GM18868 (cell line): ENCODE measurements around the gene BEGAIN.

ENCODE experiments used
- ATAC-seq: cut with Tn5 transposase; IDR thresholded peaks from one replicate; pipeline ENCODE4 v1.9.1; 2021; ENCODE audit warnings: mild to moderate bottlenecking, moderate library complexity; ENCODE audit not compliant: unreplicated experiment

BEGAIN gene

GRCh38 chr14:100539766-100540140 lies 47.5 kb downstream of the BEGAIN start:
- no peak for ATAC-seq

DNA sequence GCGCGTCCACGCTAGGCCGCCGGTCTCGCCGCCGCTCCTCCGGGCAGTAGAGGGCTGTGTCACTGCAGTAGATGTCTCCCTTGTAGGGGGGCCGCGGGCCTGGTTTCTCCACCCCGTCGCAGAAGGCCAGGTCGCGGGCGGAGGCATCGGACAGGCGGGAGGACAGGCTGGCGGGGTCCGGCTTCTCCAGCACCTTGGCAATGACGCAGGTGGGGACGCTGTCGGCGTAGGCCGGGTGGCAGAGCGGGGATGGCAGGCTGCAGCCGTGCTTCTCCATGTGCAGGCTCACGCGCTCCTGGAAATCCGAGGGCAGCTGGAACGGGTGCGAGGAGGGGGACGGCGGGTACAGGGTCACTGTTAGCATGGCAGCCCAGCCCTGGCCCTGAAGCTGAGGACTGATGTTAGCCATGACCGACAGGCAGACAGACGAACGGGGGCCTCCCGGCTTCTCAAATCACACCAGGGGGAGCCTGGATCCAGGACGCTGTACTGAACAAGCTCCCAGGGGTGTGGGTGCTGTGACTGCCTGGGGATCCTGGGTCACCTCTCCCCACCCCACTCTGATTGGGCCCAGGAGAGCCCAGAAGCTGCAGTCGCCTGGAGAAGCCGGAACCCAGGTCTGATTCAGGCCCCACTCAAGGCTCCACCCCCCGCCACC lies 48.1 kb downstream of the BEGAIN start:
- no peak for ATAC-seq

- no peak for ATAC-seq
Observed at GRCh38 chr14:100538351-100539002, 48.7 kb downstream of the BEGAIN start.

GRCh38 chr14:100537446-100538350 lies 49.5 kb downstream of the BEGAIN start:
- no peak for ATAC-seq

DNA sequence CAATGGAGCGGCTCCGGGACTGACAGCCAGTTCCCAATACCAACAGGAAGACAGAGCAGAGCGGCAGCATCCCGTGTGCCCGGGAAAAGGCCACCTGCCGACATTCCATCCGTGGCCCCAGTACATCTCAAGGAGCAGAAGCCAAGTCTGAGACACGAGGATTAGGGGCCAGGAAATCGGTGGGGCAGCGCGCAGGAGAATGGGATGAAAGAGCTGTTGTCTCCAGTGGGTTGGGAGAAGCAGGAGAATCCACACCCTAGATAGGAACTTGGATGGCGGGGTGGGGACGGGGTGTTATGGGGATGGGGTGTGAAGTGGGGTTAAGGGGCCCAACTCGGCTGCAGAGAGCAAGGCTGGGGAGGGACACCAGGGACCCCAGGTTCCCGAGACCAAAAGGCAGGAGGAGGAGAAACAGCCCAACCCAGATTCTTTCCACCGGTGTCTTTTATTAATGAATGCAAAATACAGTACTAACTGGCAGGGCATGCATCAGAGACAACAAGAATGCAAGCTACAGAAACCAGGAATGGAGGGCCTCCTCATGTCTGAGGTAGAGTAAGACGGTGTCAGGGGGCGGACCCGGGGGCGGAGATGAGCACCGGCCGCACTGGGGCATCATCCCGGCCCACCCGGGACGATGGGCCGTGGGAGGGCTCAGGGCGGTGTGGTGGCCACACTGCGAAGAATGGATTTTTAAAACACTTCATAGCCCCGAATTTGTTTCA lies 50.3 kb downstream of the BEGAIN start:
- no peak for ATAC-seq

DNA sequence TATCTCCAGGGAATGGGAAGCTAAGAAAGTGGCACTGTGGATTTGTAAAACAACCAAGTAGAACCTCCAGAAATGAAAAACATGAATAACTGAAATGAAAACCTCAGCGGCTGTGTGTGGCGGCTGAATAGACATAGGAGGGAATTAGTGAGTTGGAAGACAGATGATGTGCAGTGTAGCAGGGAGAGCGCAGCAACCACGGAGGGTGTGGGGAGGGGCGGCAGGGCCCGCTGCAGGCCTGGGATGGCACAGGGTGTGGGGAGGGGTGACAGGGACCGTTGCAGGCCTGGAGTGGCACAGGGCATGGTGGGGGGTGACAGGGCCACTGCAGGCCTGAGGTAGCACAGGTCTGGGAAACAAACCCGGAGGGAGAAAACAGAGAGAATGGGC lies 51.1 kb downstream of the BEGAIN start:
- ATAC-seq: no peak

GRCh38 chr14:100535287-100536120 lies 51.7 kb downstream of the BEGAIN start:
- ATAC-seq: no peak

GRCh38 chr14:100534528-100535286 lies 52.5 kb downstream of the BEGAIN start:
- no peak for ATAC-seq

- ATAC-seq: no peak
Observed at GRCh38 chr14:100533656-100534485, 53.3 kb downstream of the BEGAIN start.

DNA sequence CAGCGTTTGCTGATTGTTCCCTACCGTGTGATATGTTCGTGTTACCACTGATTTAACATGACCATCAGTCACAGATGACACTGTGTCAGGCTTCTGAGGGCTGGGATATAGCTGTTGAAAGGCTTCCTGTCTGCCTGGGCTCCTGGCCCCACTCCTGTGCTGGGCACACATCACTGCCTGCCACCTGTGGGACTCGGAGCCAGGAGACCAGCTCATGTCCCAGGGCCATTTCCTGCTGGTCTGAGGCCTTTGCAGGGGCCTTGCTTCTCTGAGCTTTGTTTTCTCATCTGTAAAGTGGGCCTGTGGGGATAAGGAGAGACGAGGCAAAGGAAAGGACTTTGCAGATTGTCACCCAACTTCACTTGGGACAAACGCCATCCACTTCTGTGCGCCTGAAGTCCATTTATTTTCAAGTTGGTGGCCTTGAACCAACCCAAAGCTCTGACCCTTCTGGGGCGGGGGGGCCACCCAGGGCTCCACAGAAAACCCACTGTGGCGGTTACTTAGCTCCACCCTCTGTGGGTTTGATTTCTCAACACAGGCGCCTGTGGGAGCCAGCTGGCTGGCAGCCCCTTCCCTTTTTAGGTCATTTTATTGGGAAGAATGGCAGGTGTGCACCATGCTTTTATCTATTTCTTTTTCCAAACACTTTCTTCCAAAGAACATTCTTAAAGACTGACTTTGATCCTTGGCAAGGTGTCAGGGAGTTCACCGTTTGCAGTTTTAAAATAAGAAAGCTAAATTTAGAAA lies 54.1 kb downstream of the BEGAIN start:
- ATAC-seq: no peak

- ATAC-seq: no peak
Observed at GRCh38 chr14:100532154-100532861, 54.9 kb downstream of the BEGAIN start.

- ATAC-seq: no peak
Observed at GRCh38 chr14:100531152-100532121, 55.8 kb downstream of the BEGAIN start.

DNA sequence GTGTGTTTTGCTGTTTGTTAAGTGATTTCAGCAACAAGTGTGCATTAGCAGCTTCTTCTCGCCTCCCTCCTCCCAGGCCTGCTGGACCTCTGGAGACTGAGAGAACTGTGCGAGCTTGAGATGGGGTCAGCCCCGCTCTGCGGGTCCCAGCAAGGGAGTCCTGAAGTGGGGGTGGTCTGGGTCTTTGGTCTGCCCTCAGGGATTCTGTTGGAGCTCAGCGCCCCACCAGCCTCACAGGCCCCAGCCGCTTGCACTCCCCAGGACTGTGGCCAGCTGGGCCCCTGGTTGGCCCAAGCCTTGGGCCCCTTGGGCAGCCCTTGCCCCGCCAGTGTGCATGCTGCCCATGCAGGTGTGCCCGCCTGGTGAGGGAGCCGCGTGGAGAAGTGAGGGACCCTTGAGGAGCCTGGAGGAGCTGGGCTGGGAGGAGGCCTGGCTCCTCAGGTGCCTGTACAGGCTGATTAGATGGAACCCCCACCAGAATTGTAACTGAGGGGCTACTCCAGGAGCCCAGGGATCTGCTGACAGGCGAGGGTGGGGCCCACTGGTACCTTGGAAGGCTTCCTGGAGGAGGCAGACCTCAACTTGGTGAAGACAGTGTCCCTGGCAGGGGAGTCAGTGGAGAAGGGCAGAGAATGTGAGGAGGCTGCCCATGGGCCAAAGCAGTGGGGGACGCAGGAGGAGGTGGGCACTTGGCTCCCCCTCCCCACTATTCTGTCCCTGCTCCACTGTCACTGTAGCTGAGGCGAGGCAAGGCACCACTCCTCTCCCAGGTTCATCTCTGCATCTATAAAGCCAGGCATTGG lies 56.7 kb downstream of the BEGAIN start:
- ATAC-seq: no peak

DNA sequence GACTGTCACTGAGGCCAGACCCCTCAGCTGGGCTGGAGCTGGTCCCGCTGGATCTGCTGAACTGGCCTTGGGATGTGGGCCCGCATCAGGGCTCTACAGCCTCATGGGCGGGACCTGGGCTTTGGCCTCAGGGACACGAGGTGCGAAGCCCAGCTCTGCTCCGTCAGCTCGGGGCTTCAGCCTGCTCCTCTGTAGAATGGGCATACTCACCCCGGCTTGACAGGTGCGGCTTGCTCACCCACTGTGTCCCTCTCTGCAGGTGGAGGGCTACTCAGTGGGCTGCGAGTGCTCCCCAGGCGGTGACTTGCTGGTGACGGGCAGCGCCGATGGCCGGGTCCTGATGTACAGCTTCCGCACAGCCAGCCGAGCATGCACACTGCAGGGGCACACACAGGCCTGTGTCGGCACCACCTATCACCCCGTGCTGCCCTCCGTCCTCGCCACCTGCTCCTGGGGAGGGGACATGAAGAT lies 57.6 kb downstream of the BEGAIN start:
- no peak for ATAC-seq

- ATAC-seq: no peak
Observed at GRCh38 chr14:100528962-100529560, 58.2 kb downstream of the BEGAIN start.
